Erythroblast (primary cell): Measurements from ENCODE around the gene CRY2.

ENCODE experiments used
- GATA1 ChIP-seq: IDR thresholded peaks from 2 replicates; pipeline ENCODE4 v1.6.1; 2011; ENCODE audit warnings: low read depth, mild to moderate bottlenecking, control low read depth, low read length, moderate library complexity
- POLR2A ChIP-seq: IDR thresholded peaks from 2 replicates; pipeline ENCODE4 v1.6.1; 2011; ENCODE audit warnings: mild to moderate bottlenecking, low read length

DNA sequence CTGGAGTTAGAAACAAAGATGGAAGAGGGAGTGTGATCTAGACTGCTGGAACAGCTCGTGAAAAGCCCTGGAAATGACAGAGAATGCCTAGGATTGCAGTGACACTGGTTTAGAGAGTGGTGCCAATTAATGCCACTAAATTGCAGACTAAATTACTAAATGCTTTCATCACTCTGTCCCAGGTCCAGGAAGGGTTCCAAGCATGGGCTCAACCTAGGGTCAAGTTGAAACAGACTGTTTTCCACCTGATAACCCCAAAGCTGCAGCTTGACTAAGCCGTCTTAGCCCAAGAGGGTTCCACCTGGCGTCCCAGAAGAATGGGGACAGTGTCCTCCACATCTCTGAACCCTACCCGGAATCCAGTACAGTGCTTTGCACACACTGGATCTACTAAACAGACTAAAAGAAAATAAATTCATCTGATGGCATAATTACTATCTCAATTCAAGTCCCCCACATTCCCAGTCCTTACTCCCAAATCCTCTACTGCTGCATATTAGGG lies 1.1 kb upstream of the CRY2 start:
- TF ChIP-seq GATA1 (no peak), POLR2A (no peak)
